Neural cell (in vitro differentiated cells): ENCODE data around the gene RING1. TPM values are rescaled to one million over a fixed set of nuclear protein-coding genes. Genes with fewer than 3 reads are reported as not detected.

ENCODE experiments used
- H2AFZ ChIP-seq: fragments of 200-600, 300-800 bp; sonication (generic), shearing (Covaris generic); 2 replicates; pipeline ENCODE4 v1.6.0; 2014; ENCODE audit warnings: low read depth, mild to moderate bottlenecking, antibody characterized with exemption, low read length, moderate library complexity
- H3F3A ChIP-seq: fragments of 200-600 bp; shearing (Covaris generic); 2 replicates; pipeline ENCODE4 v1.6.1; 2016; ENCODE audit warnings: mild to moderate bottlenecking, moderate library complexity, mixed read lengths, antibody characterized with exemption, low read length; ENCODE audit not compliant: insufficient read depth, poor library complexity, severe bottlenecking
- H3K27ac ChIP-seq: fragments of 200-600, 300-800 bp; sonication (generic), shearing (Covaris generic); 2 replicates; pipeline ENCODE4 v1.5.1; 2014; ENCODE audit warnings: mild to moderate bottlenecking, low read length, moderate library complexity
- H3K27me3 ChIP-seq: fragments of 300-800, 200-600 bp; sonication (generic), shearing (Covaris generic); 2 replicates; pipeline ENCODE4 v1.6.0; 2014; ENCODE audit warnings: mild to moderate bottlenecking, low read depth, low read length, moderate library complexity; ENCODE audit not compliant: insufficient read depth
- H3K36me3 ChIP-seq: fragments of 300-800, 200-600 bp; sonication (generic), shearing (Covaris generic); 2 replicates; pipeline ENCODE4 v1.5.1; 2014; ENCODE audit warnings: mild to moderate bottlenecking, antibody characterized with exemption, low read length, moderate library complexity; ENCODE audit not compliant: insufficient read depth
- H3K4me2 ChIP-seq: fragments of 300-800, 200-600 bp; sonication (generic), shearing (Covaris generic); 2 replicates; pipeline ENCODE4 v1.6.0; 2014; ENCODE audit warnings: mild to moderate bottlenecking, low read length
- H3K4me3 ChIP-seq: fragments of 300-800, 200-600 bp; sonication (generic), shearing (Covaris generic); 2 replicates; pipeline ENCODE4 v1.5.1; 2014; ENCODE audit warnings: mild to moderate bottlenecking, low read length, moderate library complexity
- H3K79me2 ChIP-seq: fragments of 200-600 bp; shearing (Covaris generic); replicated peaks from 2 replicates; pipeline ENCODE4 v1.6.0; 2014; ENCODE audit warnings: mild to moderate bottlenecking, low read length, moderate library complexity; ENCODE audit not compliant: insufficient read depth
- H3K9ac ChIP-seq: fragments of 300-800, 200-600 bp; sonication (generic), shearing (Covaris generic); 2 replicates; pipeline ENCODE4 v1.6.1; 2016; ENCODE audit warnings: mild to moderate bottlenecking, low read length, mixed read lengths
- H3K9me2 ChIP-seq: fragments of 200-600 bp; shearing (Covaris generic); 2 replicates; pipeline ENCODE4 v1.6.1; 2016; ENCODE audit warnings: mild to moderate bottlenecking, low read length, mixed read lengths; ENCODE audit not compliant: insufficient read depth
- H3K9me3 ChIP-seq: fragments of 200-600, 300-800 bp; sonication (generic), shearing (Covaris generic); 2 replicates; pipeline ENCODE4 v1.6.1; 2016; ENCODE audit warnings: mild to moderate bottlenecking, mixed run types, low read length, moderate library complexity, mixed read lengths
- H4K20me1 ChIP-seq: fragments of 200-600 bp; shearing (Covaris generic); 2 replicates; pipeline ENCODE4 v1.6.1; 2016; ENCODE audit warnings: mild to moderate bottlenecking, mixed run types; ENCODE audit not compliant: insufficient read depth
- EP300 ChIP-seq: fragments of 450-650 bp; conservative IDR thresholded peaks from 2 replicates; pipeline ENCODE4 v1.6.1; 2014; ENCODE audit warnings: antibody characterized with exemption, mild to moderate bottlenecking, moderate library complexity; ENCODE audit not compliant: poor library complexity, severe bottlenecking
- EZH2 ChIP-seq: fragments of 200-600, 300-800 bp; shearing (Covaris generic), sonication (generic); IDR thresholded peaks from 2 replicates; pipeline ENCODE4 v1.6.1; 2014; ENCODE audit warnings: antibody characterized with exemption, low read length, borderline replicate concordance, mild to moderate bottlenecking; ENCODE audit not compliant: insufficient read depth, poor library complexity, severe bottlenecking
- MXI1 ChIP-seq: fragments of 450-650 bp; conservative IDR thresholded peaks from 2 replicates; pipeline ENCODE4 v1.6.1; 2014; ENCODE audit warnings: antibody characterized with exemption, mild to moderate bottlenecking; ENCODE audit not compliant: poor library complexity, severe bottlenecking
- POLR2AphosphoS5 ChIP-seq: IDR thresholded peaks from 2 replicates; pipeline ENCODE4 v1.6.1; 2012
- RAD21 ChIP-seq: fragments of 450-650 bp; conservative IDR thresholded peaks from 2 replicates; pipeline ENCODE4 v1.6.1; 2014; ENCODE audit warnings: antibody characterized with exemption, mild to moderate bottlenecking, moderate library complexity
- SMC3 ChIP-seq: fragments of 450-650 bp; conservative IDR thresholded peaks from 2 replicates; pipeline ENCODE4 v1.6.1; 2014; ENCODE audit warnings: antibody characterized with exemption, mild to moderate bottlenecking, moderate library complexity; ENCODE audit not compliant: poor library complexity
- TAF1 ChIP-seq: IDR thresholded peaks from 2 replicates; pipeline ENCODE4 v1.6.1; 2012; ENCODE audit warnings: low read depth
- polyA plus RNA-seq: library from polyadenylated mRNA; depleted of rRNA; stranded (reverse); fragments of >200 nt; gene quantifications from 2 replicates; pipeline ENCODE4 v1.2.3, GENCODE V29; 2014
- TF ChIP-seq, protein P1 (sequence below): fragments of 450-650 bp; IDR thresholded peaks from 2 replicates; pipeline ENCODE4 v1.5.1; 2014; ENCODE audit warnings: antibody characterized with exemption, mild to moderate bottlenecking, moderate library complexity; ENCODE audit not compliant: poor library complexity, severe bottlenecking
- TF ChIP-seq, protein P2 (sequence below): IDR thresholded peaks from 2 replicates; pipeline ENCODE4 v1.6.1; 2012; ENCODE audit warnings: borderline replicate concordance

RING1 gene
- polyA plus RNA-seq, 1 donor from 2014 or later, result 107 TPM

DNA sequence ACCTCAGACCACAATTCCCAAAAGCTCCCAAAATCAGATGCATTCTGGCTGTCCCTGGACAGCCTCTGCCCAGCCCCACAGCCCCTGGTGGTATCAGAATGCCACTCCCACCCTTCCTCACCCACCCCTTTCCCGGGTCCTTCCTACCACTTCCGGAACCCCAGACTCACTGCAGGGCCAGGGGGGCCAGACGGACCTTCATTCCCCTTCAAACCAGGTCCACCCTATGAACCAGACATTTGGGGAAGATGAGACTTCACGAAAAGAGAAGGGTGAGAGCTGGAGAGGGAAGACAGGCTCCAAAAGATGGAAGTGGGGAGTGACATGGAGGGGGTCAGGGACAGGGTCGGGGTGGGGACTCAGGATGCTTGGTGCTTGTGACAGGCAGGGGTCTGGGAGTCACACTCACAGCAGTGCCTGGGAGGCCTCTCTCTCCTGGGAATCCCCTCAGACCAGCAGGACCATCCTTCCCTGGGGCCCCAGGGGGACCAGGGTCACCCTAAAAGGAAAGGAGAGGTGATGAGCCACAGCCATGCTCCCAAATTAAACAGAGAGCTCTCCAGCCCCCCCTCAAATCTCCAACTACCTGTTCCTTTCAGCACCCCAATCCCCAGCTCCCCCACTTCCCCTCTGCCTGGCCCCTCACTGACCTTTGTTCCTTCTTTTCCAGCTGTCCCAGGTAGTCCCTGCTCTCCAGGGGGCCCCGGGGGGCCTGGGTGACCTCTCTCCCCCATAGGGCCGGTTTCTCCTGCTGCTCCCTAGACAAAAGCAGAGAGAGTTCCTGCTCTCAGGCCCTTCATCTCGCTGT lies 36.2 kb upstream of the RING1 start:
- TF ChIP-seq, protein P1, sequence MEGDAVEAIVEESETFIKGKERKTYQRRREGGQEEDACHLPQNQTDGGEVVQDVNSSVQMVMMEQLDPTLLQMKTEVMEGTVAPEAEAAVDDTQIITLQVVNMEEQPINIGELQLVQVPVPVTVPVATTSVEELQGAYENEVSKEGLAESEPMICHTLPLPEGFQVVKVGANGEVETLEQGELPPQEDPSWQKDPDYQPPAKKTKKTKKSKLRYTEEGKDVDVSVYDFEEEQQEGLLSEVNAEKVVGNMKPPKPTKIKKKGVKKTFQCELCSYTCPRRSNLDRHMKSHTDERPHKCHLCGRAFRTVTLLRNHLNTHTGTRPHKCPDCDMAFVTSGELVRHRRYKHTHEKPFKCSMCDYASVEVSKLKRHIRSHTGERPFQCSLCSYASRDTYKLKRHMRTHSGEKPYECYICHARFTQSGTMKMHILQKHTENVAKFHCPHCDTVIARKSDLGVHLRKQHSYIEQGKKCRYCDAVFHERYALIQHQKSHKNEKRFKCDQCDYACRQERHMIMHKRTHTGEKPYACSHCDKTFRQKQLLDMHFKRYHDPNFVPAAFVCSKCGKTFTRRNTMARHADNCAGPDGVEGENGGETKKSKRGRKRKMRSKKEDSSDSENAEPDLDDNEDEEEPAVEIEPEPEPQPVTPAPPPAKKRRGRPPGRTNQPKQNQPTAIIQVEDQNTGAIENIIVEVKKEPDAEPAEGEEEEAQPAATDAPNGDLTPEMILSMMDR, result no peak
- TF ChIP-seq EP300 (no peak), POLR2AphosphoS5 (no peak), TAF1 (no peak), RAD21 (no peak), MXI1 (no peak), EZH2 (no peak), SMC3 (no peak)
- TF ChIP-seq, protein P2, sequence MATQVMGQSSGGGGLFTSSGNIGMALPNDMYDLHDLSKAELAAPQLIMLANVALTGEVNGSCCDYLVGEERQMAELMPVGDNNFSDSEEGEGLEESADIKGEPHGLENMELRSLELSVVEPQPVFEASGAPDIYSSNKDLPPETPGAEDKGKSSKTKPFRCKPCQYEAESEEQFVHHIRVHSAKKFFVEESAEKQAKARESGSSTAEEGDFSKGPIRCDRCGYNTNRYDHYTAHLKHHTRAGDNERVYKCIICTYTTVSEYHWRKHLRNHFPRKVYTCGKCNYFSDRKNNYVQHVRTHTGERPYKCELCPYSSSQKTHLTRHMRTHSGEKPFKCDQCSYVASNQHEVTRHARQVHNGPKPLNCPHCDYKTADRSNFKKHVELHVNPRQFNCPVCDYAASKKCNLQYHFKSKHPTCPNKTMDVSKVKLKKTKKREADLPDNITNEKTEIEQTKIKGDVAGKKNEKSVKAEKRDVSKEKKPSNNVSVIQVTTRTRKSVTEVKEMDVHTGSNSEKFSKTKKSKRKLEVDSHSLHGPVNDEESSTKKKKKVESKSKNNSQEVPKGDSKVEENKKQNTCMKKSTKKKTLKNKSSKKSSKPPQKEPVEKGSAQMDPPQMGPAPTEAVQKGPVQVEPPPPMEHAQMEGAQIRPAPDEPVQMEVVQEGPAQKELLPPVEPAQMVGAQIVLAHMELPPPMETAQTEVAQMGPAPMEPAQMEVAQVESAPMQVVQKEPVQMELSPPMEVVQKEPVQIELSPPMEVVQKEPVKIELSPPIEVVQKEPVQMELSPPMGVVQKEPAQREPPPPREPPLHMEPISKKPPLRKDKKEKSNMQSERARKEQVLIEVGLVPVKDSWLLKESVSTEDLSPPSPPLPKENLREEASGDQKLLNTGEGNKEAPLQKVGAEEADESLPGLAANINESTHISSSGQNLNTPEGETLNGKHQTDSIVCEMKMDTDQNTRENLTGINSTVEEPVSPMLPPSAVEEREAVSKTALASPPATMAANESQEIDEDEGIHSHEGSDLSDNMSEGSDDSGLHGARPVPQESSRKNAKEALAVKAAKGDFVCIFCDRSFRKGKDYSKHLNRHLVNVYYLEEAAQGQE, result no peak
- Histone ChIP-seq H2AFZ (no peak overlapping the region), H3K4me2 (no peak overlapping the region), H3K9me3 (no peaks in the 10 kb centered on the region), H3K4me3 (no peak overlapping the region), H3F3A (no peaks in the 10 kb centered on the region), H3K9me2 (no peaks in the 10 kb centered on the region), H3K27me3 (no peaks in the 10 kb centered on the region), H4K20me1 (no peaks in the 10 kb centered on the region), H3K9ac (no peak overlapping the region), H3K36me3 (no peaks in the 10 kb centered on the region), H3K79me2 (no peaks in the 10 kb centered on the region), H3K27ac (no peak overlapping the region)

DNA sequence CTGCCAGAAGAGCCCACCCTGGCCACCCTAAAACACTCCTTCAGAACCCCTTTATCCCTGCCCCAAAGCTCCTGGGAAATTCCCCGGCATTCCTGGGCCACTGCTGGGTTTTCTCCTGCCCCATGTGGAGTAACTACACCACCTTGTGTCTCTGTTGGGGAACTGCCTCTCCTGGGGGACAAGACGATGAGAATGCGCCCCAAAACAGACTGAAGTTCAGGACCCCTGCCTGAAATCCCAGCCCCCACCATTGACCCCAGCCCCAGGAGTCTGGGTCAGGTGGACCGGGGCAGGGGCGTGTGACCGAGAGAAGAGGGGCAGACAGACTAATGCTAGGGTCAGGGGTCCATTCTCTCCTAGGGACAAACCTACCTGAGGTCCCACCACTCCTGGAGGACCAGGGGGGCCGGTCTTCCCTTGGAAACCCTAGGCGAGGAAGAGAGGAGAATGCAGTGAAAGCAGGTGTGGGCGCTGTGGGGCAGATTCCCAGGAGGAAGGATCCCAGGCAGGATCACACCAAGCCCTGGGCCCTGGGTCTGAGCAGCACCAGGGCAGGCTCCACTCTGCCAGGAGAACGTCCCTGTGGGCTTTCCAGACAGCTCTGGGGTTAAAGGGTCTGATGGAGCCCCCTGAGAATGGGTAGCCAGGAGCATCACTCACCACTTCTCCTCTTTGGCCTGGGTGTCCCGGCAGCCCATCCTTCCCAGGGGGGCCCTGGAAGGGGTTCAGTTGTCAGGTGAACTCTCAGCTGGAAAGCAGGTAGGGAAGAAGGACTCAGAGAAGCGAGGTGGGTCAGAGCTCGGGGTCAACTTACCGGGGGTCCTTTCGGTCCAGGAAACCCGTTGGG lies 35.4 kb upstream of the RING1 start:
- Histone ChIP-seq H3K9ac (no peak overlapping the region), H3K9me3 (no peaks in the 10 kb centered on the region), H3K27me3 (no peaks in the 10 kb centered on the region), H3K79me2 (no peaks in the 10 kb centered on the region), H3K36me3 (no peaks in the 10 kb centered on the region), H3F3A (no peaks in the 10 kb centered on the region), H3K4me2 (no peak overlapping the region), H3K27ac (no peak overlapping the region), H4K20me1 (no peaks in the 10 kb centered on the region), H2AFZ (no peak overlapping the region), H3K4me3 (no peak overlapping the region), H3K9me2 (no peaks in the 10 kb centered on the region)
- TF ChIP-seq, protein P2, result no peak
- no peak for TF ChIP-seq MXI1
- TF ChIP-seq RAD21, result peak; percentile 46
- TF ChIP-seq EZH2, result no peak
- TF ChIP-seq, protein P1, result peak; percentile 44
- TF ChIP-seq TAF1, result no peak
- TF ChIP-seq EP300, result no peak
- TF ChIP-seq SMC3, result peak; percentile 44
- no peak for TF ChIP-seq POLR2AphosphoS5
